GM19328 (cell line): Measurements from ENCODE around the gene CAPN2.
"Not testable (repeated sequence)": the region's sequence is repeated elsewhere in the genome, so short reads cannot be mapped to it uniquely, and the experiment has no call there.

ENCODE experiments used
- ATAC-seq: cut with Tn5 transposase; IDR thresholded peaks from one replicate; pipeline ENCODE4 v1.9.1; 2021; ENCODE audit warnings: mild to moderate bottlenecking, moderate library complexity; ENCODE audit not compliant: unreplicated experiment

Gene CAPN2

GRCh38 chr1:223716302-223716862 lies 4.0 kb downstream of the CAPN2 start:
- ATAC-seq: peak; percentile 51

- no peak for ATAC-seq
These were observed 4.8 kb downstream of the CAPN2 start for GRCh38 chr1:223717123-223717522.

GRCh38 chr1:223717695-223718363 lies 5.5 kb downstream of the CAPN2 start:
- no peak for ATAC-seq

- no peak for ATAC-seq
These were observed 6.5 kb downstream of the CAPN2 start for GRCh38 chr1:223718850-223719249.

- no peak for ATAC-seq
These were observed 8.7 kb downstream of the CAPN2 start for GRCh38 chr1:223720971-223721591.

- no peak for ATAC-seq
These were observed 9.6 kb downstream of the CAPN2 start for GRCh38 chr1:223721658-223722607.

GRCh38 chr1:223723351-223723904 lies 11.1 kb downstream of the CAPN2 start:
- no peak for ATAC-seq

GRCh38 chr1:223724376-223724775 lies 12.0 kb downstream of the CAPN2 start:
- ATAC-seq: no peak

- no peak for ATAC-seq
These were observed 13.2 kb downstream of the CAPN2 start for GRCh38 chr1:223725578-223725977.

- peak; percentile 86 for ATAC-seq
These were observed 14.2 kb downstream of the CAPN2 start for GRCh38 chr1:223726380-223727001.

- ATAC-seq: no peak
These were observed 15.2 kb downstream of the CAPN2 start for GRCh38 chr1:223727541-223727940.

- no peak for ATAC-seq
These were observed 17.6 kb downstream of the CAPN2 start for GRCh38 chr1:223729906-223730305.

GRCh38 chr1:223730479-223731132 lies 18.3 kb downstream of the CAPN2 start:
- no peak for ATAC-seq

- no peak for ATAC-seq
These were observed 18.9 kb downstream of the CAPN2 start for GRCh38 chr1:223731133-223731770.

GRCh38 chr1:223732993-223733798 lies 20.9 kb downstream of the CAPN2 start:
- no peak for ATAC-seq

- ATAC-seq: no peak
These were observed 21.8 kb downstream of the CAPN2 start for GRCh38 chr1:223733898-223734852.

GRCh38 chr1:223736638-223737037 lies 24.3 kb downstream of the CAPN2 start:
- ATAC-seq: not testable (repeated sequence)

GRCh38 chr1:223737342-223737741 lies 25.0 kb downstream of the CAPN2 start:
- ATAC-seq: no peak
